HG02973 (cell line): ENCODE data around the gene CTNNB1.

ENCODE experiments used
- ATAC-seq: cut with Tn5 transposase; IDR thresholded peaks from one replicate; pipeline ENCODE4 v1.9.1; 2021; ENCODE audit warnings: moderate library complexity; ENCODE audit not compliant: unreplicated experiment

CTNNB1 gene

DNA sequence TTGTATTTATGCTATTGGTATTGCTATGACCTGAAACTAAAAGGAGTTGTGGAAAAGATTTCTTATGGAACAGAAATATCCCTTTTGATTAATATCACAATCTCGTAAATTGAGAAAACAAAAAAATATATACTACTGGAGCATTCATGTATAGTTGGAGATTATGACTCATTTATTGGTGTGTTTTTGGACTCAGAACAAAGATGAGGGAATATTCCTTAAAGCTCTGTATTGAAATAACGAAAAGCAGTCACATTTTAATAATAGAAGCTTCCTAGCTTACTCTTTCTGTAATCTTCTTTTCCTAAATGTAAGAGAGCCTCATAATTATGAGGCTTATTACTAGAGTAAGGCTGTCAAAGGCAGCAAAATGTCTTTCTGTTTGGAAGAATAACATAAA is 14.3 kb downstream of the CTNNB1 start:
- no peak for ATAC-seq

DNA sequence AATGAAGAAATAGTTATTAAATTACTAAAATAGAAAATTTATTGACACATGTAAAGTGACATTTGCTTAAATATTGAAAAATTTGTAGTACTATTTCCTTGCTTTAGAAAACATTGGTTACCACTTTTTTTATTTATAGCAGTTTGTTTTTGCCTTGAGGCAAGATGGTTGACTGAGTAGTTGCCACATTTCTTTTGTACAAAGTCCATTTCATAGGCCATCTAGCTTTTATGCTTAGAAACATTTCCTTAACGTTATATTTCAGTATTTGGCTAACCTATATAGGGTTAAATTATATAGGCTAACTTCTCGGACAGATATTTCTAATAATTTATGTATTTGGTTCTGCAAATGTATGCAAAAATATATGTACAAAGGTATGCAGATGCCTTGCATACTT is 17.1 kb downstream of the CTNNB1 start:
- ATAC-seq: no peak

DNA sequence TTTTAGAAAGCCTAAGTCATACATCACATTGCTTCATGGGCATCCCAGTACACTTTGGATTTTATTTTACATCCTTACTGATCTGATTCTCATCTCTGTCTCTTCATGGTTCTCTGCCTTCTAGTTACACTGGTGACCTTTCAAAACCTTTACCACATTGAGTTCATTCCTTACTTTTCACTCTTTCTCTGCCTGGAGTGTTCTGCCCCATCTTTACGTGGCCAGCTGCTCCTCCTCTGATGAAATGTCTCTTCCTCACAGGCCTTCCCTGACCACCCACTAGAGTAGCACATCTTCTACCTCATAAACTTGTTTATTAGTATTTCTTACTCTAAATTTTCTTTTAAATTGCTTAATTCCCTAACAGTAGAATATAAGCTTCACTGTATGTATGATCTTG is 17.7 kb downstream of the CTNNB1 start:
- ATAC-seq: no peak

DNA sequence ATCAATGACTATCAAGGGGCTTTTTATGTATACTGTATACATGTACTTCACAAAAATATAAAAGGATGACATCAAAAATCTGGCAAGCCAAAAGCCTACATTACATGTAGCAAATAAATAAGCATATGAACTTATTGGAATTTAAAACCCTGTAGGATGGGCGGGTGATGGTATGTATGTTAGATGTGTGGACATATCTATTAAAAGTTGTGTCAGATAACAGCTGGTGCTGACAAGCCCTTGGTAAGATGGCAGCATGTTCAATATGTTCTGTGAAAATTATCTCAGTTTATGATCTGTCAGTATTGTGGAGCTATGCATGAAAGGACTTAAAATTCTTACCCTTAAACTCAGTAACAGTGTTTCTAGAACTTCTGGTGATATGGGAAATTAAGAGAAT is 20.1 kb downstream of the CTNNB1 start:
- ATAC-seq: no peak

DNA sequence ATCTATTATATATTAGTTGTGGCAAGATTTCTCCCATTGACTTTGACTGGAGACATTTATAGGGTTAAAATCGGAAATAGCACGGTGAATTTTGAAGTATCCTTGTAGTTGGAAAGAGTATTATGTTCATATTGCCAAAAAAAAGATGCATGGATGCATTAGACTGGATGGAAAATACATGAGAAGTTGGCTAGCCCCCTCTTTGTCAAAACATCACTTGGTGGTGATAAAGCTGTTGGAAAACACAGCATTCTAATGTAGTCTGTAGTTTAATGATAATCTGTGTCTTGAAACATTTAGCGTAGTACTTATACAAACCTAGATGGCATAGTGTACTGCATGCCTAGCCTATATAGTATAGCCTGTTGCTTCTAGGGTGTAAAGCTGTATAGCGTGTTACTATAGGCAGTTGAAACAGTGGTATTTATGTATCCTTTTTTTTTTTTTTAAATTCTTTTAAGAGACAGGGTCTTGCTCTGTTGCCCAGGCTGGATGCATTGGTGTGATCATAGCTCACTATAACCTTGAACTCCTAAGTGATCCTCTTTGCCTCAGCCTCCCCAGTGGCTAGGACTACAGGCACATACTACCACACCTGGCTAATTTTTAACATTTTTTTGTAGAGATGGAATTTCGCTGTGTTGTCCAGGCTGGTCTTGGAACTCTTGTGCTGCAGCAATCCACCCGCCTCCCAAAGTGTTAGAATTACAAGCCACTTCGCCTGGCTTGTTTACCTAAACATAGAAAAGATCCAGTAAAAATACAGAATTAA is 21.8 kb downstream of the CTNNB1 start:
- ATAC-seq: no peak

- no peak for ATAC-seq
These were observed 22.7 kb downstream of the CTNNB1 start for GRCh38 chr3:41222012-41222411.

- ATAC-seq: no peak
These were observed 23.2 kb downstream of the CTNNB1 start for GRCh38 chr3:41222501-41222900.

DNA sequence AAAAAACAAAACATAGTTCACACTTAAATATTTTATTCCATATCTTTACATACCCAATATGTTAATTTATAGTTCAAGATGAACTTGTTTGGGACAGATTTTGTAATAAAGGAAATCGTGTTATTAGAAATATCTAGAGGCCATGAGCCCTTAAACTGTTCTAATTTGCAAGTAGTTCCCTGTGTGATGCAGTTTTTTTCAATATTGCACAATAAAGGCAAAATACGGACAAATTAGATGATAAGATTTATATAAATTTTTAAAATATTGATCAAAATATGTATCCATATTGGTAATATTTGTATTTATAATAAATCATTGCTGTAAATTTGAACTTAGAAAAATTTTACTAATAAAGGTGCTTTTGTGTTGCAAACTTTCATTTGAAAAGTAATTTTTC is 23.8 kb downstream of the CTNNB1 start:
- ATAC-seq: no peak

DNA sequence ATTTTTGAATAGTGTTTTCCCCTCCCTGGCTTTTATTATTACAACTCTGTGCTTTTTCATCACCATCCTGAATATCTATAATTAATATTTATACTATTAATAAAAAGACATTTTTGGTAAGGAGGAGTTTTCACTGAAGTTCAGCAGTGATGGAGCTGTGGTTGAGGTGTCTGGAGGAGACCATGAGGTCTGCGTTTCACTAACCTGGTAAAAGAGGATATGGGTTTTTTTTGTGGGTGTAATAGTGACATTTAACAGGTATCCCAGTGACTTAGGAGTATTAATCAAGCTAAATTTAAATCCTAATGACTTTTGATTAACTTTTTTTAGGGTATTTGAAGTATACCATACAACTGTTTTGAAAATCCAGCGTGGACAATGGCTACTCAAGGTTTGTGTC is 24.4 kb downstream of the CTNNB1 start:
- no peak for ATAC-seq

DNA sequence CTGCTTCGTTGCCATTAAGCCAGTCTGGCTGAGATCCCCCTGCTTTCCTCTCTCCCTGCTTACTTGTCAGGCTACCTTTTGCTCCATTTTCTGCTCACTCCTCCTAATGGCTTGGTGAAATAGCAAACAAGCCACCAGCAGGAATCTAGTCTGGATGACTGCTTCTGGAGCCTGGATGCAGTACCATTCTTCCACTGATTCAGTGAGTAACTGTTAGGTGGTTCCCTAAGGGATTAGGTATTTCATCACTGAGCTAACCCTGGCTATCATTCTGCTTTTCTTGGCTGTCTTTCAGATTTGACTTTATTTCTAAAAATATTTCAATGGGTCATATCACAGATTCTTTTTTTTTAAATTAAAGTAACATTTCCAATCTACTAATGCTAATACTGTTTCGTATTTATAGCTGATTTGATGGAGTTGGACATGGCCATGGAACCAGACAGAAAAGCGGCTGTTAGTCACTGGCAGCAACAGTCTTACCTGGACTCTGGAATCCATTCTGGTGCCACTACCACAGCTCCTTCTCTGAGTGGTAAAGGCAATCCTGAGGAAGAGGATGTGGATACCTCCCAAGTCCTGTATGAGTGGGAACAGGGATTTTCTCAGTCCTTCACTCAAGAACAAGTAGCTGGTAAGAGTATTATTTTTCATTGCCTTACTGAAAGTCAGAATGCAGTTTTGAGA is 25.0 kb downstream of the CTNNB1 start:
- no peak for ATAC-seq

GRCh38 chr3:41234823-41235721 is 35.8 kb downstream of the CTNNB1 start:
- ATAC-seq: no peak

DNA sequence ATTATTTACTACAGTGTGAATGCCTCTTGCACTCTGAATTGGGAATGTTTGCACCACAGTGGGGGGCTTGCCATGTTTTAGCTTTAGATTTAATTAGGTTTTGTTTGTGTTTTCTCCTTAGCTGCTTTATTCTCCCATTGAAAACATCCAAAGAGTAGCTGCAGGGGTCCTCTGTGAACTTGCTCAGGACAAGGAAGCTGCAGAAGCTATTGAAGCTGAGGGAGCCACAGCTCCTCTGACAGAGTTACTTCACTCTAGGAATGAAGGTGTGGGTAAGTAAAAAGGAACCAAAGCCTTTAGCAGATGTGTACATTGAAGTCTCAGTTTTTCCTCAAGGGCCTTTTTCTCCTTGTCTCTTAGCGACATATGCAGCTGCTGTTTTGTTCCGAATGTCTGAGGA is 36.9 kb downstream of the CTNNB1 start:
- ATAC-seq: no peak

DNA sequence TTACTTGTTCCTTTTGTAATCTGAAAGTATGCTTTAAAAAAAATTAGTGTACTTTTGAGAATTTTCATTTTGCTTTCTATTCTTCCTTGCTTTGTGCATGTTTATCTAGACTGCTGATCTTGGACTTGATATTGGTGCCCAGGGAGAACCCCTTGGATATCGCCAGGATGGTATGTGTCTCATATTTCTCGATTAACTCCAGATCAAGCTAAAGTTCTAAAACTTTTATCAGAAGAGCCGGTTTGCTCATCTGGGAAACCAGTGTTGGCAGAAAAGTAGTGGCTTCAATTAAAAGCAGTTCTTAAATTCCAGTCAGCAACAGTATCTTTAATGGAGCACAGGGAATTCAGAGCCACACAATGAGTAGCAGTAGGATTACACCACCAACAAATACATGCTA is 38.6 kb downstream of the CTNNB1 start:
- no peak for ATAC-seq

DNA sequence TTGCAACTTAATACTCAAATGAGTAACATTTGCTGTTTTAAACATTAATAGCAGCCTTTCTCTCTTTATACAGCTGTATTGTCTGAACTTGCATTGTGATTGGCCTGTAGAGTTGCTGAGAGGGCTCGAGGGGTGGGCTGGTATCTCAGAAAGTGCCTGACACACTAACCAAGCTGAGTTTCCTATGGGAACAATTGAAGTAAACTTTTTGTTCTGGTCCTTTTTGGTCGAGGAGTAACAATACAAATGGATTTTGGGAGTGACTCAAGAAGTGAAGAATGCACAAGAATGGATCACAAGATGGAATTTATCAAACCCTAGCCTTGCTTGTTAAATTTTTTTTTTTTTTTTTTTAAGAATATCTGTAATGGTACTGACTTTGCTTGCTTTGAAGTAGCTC is 40.3 kb downstream of the CTNNB1 start:
- no peak for ATAC-seq

DNA sequence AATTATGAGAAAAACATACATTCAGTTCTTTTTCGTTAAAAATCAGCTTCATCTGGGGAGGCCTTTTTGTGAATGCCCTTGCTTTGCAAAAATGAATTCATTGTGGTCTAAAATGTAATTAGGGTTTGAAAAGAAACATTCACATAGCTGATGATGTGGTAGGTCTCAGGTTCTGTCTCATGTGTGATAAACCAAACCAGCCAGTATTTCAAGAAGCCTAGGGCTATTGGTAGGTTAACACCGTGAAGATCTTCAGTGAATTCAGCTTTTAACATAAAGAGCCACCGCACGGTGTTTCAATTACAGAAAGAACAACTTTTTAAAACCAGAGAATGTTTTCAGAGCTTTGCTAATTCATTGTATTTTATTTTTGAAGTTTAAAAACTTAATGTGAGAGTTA is 41.9 kb downstream of the CTNNB1 start:
- ATAC-seq: no peak

- no peak for ATAC-seq
These were observed 42.7 kb downstream of the CTNNB1 start for GRCh38 chr3:41241800-41242571.

DNA sequence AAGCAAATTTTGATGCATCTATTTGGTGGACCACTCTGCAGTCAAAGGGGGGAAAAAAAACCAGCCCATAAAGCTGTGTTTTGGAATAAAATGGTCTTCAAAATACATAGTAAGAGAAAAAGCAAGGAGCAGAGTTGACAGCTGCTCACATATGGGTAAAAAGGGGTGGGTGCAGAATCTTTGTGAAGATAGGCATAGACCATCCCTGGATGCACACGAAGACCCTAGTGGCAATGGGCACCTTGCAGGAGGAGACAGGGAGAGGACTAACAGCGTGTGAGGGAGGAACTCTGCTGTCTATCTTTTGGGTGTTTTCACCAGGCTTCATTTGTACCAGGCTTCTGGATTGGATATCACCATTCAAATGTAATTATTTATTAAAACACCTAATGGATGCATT is 43.9 kb downstream of the CTNNB1 start:
- ATAC-seq: no peak

DNA sequence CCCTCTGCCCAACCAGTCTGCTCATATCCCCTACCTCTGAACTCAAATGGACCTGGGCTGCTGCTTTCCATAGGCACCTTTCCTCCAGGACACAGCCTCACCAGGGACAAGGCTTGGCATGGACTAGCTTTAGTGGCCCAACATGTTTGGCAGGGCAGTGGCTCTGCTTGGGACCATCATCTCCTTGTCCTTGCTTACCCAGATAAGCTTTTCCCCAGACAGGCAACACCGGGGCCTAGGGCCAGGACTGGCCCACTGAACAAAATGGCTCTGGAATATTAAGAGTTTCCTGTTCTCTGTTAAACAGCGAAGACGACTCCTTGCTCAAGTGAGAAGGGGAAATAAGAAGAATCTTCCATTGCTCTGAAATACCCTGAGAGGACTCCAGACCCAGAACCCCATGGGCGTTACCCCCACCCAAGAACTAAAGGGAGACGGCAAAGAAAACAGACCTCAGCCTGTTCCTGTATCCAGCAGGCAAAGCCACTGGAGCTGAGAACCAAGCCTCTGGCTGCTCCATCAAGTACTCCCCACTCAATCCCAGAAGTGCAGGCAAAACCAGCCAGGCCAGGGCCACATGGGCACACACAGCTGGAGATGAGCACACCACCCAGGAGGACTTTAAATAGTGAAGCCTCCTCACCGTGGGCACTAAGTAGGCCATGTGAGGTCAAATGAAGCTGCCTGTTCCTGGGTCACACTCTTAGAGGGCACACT is 45.5 kb downstream of the CTNNB1 start:
- ATAC-seq: no peak

- ATAC-seq: no peak
These were observed 48.0 kb downstream of the CTNNB1 start for GRCh38 chr3:41247055-41248004.
